ENCODE results near the gene STAB2.

GRCh38 chr12:103808239-103808880 lies 221.3 kb downstream of the STAB2 start:
- TF ChIP-seq, protein P1, sequence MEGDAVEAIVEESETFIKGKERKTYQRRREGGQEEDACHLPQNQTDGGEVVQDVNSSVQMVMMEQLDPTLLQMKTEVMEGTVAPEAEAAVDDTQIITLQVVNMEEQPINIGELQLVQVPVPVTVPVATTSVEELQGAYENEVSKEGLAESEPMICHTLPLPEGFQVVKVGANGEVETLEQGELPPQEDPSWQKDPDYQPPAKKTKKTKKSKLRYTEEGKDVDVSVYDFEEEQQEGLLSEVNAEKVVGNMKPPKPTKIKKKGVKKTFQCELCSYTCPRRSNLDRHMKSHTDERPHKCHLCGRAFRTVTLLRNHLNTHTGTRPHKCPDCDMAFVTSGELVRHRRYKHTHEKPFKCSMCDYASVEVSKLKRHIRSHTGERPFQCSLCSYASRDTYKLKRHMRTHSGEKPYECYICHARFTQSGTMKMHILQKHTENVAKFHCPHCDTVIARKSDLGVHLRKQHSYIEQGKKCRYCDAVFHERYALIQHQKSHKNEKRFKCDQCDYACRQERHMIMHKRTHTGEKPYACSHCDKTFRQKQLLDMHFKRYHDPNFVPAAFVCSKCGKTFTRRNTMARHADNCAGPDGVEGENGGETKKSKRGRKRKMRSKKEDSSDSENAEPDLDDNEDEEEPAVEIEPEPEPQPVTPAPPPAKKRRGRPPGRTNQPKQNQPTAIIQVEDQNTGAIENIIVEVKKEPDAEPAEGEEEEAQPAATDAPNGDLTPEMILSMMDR (IDR thresholded peaks at IDR 0.05; ENCODE audit: low read length) = no peak
- TF ChIP-seq EZH2 (IDR thresholded peaks at IDR 0.05; ENCODE audit: borderline replicate concordance, low read length) = no peak
